ENCODE results near the gene ALOX15.

GRCh38 chr17:4587195-4587594, 54.3 kb downstream of the ALOX15 start:
- TF ChIP-seq, protein P1, sequence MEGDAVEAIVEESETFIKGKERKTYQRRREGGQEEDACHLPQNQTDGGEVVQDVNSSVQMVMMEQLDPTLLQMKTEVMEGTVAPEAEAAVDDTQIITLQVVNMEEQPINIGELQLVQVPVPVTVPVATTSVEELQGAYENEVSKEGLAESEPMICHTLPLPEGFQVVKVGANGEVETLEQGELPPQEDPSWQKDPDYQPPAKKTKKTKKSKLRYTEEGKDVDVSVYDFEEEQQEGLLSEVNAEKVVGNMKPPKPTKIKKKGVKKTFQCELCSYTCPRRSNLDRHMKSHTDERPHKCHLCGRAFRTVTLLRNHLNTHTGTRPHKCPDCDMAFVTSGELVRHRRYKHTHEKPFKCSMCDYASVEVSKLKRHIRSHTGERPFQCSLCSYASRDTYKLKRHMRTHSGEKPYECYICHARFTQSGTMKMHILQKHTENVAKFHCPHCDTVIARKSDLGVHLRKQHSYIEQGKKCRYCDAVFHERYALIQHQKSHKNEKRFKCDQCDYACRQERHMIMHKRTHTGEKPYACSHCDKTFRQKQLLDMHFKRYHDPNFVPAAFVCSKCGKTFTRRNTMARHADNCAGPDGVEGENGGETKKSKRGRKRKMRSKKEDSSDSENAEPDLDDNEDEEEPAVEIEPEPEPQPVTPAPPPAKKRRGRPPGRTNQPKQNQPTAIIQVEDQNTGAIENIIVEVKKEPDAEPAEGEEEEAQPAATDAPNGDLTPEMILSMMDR (IDR thresholded peaks at IDR 0.05): no peak
- TF ChIP-seq EP300 (IDR thresholded peaks at IDR 0.05) (no peak), POLR2A (IDR thresholded peaks at IDR 0.05) (no peak)
